ENCODE measurements around the gene ABRAXAS1. TPM values are rescaled to one million over a fixed set of nuclear protein-coding genes. Genes with fewer than 3 reads are reported as not detected.
A peak's percentile ranks its signal among the peaks of the same experiment; 100 is the strongest.

Gene ABRAXAS1
- total and polyA plus RNA-seq, 2 of the 13 experiments (the other 11 are each of a cell fraction or from before 2014, with no cell fraction given), result 14.1 to 14.7 TPM

DNA sequence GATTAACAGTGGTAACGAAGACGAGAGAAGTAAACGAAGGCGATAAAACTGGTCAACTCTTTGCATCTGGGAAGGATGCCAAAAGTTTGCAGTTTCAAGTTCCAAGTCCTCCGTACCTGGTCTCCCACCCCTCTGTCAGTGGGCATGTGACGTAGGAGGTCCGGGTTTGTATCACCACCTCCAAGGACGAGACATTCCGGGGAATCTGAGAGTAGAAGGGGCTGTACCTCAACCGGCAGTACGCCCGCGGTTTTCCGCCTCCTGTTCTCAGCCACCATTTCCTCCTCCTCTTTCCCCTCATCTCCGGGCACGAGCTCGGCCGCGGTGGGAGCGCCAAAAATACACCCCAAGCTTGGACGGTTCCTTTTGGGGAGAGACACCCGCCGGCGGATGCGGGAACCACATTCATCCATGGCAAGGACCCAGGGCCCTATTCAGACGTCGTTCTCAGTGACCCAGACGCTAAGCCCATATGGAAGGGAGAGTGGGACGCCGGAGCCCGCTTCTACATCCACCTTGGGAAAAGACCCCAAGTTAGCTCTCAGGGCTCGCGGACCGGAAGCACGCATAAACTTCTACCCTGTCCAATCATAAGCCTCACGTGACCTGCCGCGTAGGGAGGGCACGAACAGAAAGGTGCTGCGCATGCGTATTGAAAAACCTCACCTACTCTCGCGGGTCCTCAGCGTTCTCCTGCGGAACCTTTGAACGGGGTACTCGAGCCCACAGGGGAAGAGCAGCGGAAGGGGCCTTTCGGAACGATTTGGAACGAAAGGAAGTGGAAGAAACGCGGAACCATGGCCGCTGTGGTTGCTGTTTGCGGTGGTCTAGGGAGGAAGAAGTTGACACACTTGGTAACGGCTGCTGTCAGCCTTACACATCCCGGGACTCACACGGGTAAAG, 29.4 kb downstream of the ABRAXAS1 start, which contains the start of the genes HELQ and MRPS18C (continued):
- TF ChIP-seq, protein P1, sequence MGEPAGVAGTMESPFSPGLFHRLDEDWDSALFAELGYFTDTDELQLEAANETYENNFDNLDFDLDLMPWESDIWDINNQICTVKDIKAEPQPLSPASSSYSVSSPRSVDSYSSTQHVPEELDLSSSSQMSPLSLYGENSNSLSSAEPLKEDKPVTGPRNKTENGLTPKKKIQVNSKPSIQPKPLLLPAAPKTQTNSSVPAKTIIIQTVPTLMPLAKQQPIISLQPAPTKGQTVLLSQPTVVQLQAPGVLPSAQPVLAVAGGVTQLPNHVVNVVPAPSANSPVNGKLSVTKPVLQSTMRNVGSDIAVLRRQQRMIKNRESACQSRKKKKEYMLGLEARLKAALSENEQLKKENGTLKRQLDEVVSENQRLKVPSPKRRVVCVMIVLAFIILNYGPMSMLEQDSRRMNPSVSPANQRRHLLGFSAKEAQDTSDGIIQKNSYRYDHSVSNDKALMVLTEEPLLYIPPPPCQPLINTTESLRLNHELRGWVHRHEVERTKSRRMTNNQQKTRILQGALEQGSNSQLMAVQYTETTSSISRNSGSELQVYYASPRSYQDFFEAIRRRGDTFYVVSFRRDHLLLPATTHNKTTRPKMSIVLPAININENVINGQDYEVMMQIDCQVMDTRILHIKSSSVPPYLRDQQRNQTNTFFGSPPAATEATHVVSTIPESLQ (CRISPR knock-in tag; conservative IDR thresholded peaks at IDR 0.05), result 0 out of 2 replicates have a peak, but pooled peaks have one; percentile 57
- TF ChIP-seq, protein P2, sequence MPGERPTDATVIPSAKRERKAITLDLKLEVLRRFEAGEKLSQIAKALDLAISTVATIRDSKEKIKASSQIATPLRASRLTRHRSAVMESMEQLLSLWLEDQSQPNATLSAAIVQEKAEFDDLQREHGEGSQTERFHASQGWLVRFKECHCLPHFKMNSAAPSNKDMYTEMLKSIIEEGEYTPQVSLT (CRISPR knock-in tag; IDR thresholded peaks at IDR 0.05; ENCODE audit: borderline replicate concordance, low read depth), result no peak
- peak; percentile 60; the same call in 1 of the 2 replicates for TF ChIP-seq KDM1A (CRISPR knock-in tag; IDR thresholded peaks at IDR 0.05)
- TF ChIP-seq, protein P3, sequence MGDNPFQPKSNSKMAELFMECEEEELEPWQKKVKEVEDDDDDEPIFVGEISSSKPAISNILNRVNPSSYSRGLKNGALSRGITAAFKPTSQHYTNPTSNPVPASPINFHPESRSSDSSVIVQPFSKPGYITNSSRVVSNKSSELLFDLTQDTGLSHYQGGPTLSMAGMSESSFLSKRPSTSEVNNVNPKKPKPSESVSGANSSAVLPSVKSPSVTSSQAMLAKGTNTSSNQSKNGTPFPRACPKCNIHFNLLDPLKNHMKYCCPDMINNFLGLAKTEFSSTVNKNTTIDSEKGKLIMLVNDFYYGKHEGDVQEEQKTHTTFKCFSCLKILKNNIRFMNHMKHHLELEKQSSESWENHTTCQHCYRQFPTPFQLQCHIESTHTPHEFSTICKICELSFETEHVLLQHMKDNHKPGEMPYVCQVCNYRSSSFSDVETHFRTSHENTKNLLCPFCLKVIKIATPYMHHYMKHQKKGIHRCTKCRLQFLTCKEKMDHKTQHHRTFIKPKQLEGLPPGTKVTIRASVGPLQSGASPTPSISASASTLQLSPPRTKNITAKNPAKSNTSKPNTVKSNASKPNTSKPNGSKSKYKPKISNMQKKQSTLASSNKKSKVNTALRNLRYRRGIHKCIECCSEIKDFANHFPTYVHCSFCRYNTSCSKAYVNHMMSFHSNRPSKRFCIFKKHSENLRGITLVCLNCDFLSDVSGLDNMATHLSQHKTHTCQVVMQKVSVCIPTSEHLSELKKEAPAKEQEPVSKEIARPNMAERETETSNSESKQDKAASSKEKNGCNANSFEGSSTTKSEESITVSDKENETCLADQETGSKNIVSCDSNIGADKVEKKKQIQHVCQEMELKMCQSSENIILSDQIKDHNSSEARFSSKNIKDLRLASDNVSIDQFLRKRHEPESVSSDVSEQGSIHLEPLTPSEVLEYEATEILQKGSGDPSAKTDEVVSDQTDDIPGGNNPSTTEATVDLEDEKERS (CRISPR knock-in tag; IDR thresholded peaks at IDR 0.05), result no peak
- TF ChIP-seq HNF4A (CRISPR knock-in tag; IDR thresholded peaks at IDR 0.05), result peak; percentile 48; the same call in 1 of the 2 replicates
- TF ChIP-seq, protein P4, sequence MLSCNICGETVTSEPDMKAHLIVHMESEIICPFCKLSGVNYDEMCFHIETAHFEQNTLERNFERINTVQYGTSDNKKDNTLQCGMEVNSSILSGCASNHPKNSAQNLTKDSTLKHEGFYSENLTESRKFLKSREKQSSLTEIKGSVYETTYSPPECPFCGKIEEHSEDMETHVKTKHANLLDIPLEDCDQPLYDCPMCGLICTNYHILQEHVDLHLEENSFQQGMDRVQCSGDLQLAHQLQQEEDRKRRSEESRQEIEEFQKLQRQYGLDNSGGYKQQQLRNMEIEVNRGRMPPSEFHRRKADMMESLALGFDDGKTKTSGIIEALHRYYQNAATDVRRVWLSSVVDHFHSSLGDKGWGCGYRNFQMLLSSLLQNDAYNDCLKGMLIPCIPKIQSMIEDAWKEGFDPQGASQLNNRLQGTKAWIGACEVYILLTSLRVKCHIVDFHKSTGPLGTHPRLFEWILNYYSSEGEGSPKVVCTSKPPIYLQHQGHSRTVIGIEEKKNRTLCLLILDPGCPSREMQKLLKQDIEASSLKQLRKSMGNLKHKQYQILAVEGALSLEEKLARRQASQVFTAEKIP (CRISPR knock-in tag; IDR thresholded peaks at IDR 0.05; ENCODE audit: borderline replicate concordance), result no peak
- TF ChIP-seq HNRNPK (IDR thresholded peaks at IDR 0.05; ENCODE audit: low read depth, low read length, poor library complexity, severe bottlenecking), result no peak
- TF ChIP-seq RBM39 (IDR thresholded peaks at IDR 0.05; ENCODE audit: low read depth, low read length, poor library complexity, severe bottlenecking), result peak; percentile 89
- TF ChIP-seq ARHGAP35 (CRISPR knock-in tag; IDR thresholded peaks at IDR 0.05; ENCODE audit: borderline replicate concordance), result peak; percentile 67; the same call in 1 of the 2 replicates
- TF ChIP-seq TCF7L2 (IDR thresholded peaks at IDR 0.05; ENCODE audit: low read depth, low read length), result no peak
- TF ChIP-seq, protein P5, sequence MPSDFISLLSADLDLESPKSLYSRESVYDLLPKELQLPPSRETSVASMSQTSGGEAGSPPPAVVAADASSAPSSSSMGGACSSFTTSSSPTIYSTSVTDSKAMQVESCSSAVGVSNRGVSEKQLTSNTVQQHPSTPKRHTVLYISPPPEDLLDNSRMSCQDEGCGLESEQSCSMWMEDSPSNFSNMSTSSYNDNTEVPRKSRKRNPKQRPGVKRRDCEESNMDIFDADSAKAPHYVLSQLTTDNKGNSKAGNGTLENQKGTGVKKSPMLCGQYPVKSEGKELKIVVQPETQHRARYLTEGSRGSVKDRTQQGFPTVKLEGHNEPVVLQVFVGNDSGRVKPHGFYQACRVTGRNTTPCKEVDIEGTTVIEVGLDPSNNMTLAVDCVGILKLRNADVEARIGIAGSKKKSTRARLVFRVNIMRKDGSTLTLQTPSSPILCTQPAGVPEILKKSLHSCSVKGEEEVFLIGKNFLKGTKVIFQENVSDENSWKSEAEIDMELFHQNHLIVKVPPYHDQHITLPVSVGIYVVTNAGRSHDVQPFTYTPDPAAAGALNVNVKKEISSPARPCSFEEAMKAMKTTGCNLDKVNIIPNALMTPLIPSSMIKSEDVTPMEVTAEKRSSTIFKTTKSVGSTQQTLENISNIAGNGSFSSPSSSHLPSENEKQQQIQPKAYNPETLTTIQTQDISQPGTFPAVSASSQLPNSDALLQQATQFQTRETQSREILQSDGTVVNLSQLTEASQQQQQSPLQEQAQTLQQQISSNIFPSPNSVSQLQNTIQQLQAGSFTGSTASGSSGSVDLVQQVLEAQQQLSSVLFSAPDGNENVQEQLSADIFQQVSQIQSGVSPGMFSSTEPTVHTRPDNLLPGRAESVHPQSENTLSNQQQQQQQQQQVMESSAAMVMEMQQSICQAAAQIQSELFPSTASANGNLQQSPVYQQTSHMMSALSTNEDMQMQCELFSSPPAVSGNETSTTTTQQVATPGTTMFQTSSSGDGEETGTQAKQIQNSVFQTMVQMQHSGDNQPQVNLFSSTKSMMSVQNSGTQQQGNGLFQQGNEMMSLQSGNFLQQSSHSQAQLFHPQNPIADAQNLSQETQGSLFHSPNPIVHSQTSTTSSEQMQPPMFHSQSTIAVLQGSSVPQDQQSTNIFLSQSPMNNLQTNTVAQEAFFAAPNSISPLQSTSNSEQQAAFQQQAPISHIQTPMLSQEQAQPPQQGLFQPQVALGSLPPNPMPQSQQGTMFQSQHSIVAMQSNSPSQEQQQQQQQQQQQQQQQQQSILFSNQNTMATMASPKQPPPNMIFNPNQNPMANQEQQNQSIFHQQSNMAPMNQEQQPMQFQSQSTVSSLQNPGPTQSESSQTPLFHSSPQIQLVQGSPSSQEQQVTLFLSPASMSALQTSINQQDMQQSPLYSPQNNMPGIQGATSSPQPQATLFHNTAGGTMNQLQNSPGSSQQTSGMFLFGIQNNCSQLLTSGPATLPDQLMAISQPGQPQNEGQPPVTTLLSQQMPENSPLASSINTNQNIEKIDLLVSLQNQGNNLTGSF (CRISPR knock-in tag; IDR thresholded peaks at IDR 0.05), result no peak
- TF ChIP-seq ZNF343 (CRISPR knock-in tag; IDR thresholded peaks at IDR 0.05), result 0 out of 2 replicates have a peak, but pooled peaks have one; percentile 44

Data from HepG2 (cell line).